ENCODE data around the gene TRMT5. TPM values are rescaled to one million over a fixed set of nuclear protein-coding genes. Genes with fewer than 3 reads are reported as not detected.

TRMT5 gene
- total RNA-seq, 1 experiment from 2014 or later = 24.9 TPM

DNA sequence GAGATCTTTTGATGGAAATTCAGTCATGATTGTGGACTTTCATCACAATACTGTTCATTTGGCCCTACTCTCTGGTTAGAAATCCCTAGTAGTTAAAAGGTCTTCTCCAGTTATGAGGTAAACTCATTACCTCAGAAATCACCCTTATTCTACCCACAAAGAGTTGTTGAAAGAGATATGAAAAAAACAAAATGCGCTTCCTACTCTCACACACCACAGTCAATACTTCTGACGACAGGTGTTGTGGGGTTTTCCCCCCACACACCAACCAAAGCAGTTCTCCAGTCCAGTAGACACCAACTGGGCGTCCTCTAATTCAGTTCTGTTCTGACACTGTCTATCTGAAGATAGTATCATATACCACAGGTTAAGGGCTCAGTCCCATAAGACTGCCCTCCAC is 54.9 kb downstream of the TRMT5 start:
- no peak overlapping the region for H4K8ac ChIP-seq (replicated peaks; ENCODE audit: insufficient read length, low read depth, low read length)
- Mint-ChIP-seq H3K27me3 (ENCODE audit: low read depth) (no peaks in the 10 kb centered on the region), H3K4me1 (no peaks in the 10 kb centered on the region), H3K36me3 (ENCODE audit: insufficient read depth in 1 of 3, low read depth in 3 of 3) (no peaks in the 10 kb centered on the region), H3K27ac (no peak overlapping the region), H3K9me3 (no peaks in the 10 kb centered on the region), H3K4me3 (no peak overlapping the region)
- no peak overlapping the region for H2BK12ac ChIP-seq (ENCODE audit: insufficient read length, low read depth, low read length)
- no peak overlapping the region for H3K9ac ChIP-seq (ENCODE audit: extremely low read depth, insufficient read length, low read length)
- H3K23me2 ChIP-seq (ENCODE audit: insufficient read length, low read depth, low read length, poor library complexity, severe bottlenecking) = no peaks in the 10 kb centered on the region
- H3K4me2 ChIP-seq (ENCODE audit: insufficient read depth, insufficient read length, low read length) = no peak overlapping the region
- no peaks in the 10 kb centered on the region for H3K79me1 ChIP-seq (ENCODE audit: insufficient read depth, low read depth, low read length, poor library complexity, severe bottlenecking)
- H3K4me1 ChIP-seq (ENCODE audit: insufficient read depth, low read length) = no peaks in the 10 kb centered on the region
- TF ChIP-seq, protein P1, sequence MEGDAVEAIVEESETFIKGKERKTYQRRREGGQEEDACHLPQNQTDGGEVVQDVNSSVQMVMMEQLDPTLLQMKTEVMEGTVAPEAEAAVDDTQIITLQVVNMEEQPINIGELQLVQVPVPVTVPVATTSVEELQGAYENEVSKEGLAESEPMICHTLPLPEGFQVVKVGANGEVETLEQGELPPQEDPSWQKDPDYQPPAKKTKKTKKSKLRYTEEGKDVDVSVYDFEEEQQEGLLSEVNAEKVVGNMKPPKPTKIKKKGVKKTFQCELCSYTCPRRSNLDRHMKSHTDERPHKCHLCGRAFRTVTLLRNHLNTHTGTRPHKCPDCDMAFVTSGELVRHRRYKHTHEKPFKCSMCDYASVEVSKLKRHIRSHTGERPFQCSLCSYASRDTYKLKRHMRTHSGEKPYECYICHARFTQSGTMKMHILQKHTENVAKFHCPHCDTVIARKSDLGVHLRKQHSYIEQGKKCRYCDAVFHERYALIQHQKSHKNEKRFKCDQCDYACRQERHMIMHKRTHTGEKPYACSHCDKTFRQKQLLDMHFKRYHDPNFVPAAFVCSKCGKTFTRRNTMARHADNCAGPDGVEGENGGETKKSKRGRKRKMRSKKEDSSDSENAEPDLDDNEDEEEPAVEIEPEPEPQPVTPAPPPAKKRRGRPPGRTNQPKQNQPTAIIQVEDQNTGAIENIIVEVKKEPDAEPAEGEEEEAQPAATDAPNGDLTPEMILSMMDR (conservative IDR thresholded peaks at IDR 0.05) = no peak
- H4K20me1 ChIP-seq (ENCODE audit: control insufficient read depth, insufficient read depth, insufficient read length) = no peaks in the 10 kb centered on the region
- no peak overlapping the region for H3K56ac ChIP-seq (ENCODE audit: insufficient read length, low read depth, low read length)
- no peaks in the 10 kb centered on the region for H3K27me3 ChIP-seq (ENCODE audit: insufficient read depth, low read length)
- no peak overlapping the region for H4K91ac ChIP-seq (ENCODE audit: insufficient read length, low read depth, low read length)
- no peak overlapping the region for H3T11ph ChIP-seq (ENCODE audit: low read length)
- no peak overlapping the region for H4K5ac ChIP-seq (ENCODE audit: insufficient read length, low read depth, low read length)
- H3K79me2 ChIP-seq (ENCODE audit: insufficient read depth, low read length) = no peaks in the 10 kb centered on the region
- H2BK20ac ChIP-seq (ENCODE audit: low read depth, low read length, poor library complexity, severe bottlenecking) = no peak overlapping the region
- no peak overlapping the region for H2AFZ ChIP-seq (ENCODE audit: low read length)
- H3K27ac ChIP-seq (ENCODE audit: insufficient read length, low read depth, low read length) = no peak overlapping the region
- DNase-seq = no peak
- H3K23ac ChIP-seq (ENCODE audit: insufficient read length, low read depth, low read length) = no peak overlapping the region
- no peak overlapping the region for H3K4ac ChIP-seq (ENCODE audit: low read depth, low read length)
- no peak overlapping the region for H2BK120ac ChIP-seq (ENCODE audit: low read depth, low read length, poor library complexity, severe bottlenecking)
- no CpG with 5 or more reads among the region's 3 CpGs for WGBS (ENCODE audit: extremely low coverage, insufficient read length, low lambda C conversion rate)
- H2BK5ac ChIP-seq (ENCODE audit: insufficient read length, low read length) = no peak overlapping the region
- H3K18ac ChIP-seq (ENCODE audit: insufficient read length, low read depth, low read length) = no peak overlapping the region
- no peak overlapping the region for H2AK5ac ChIP-seq (ENCODE audit: insufficient read length, low read length)
- no peaks in the 10 kb centered on the region for H3K9me3 ChIP-seq (ENCODE audit: control insufficient read depth, low read depth, low read length)
- H2BK15ac ChIP-seq (ENCODE audit: low read depth, low read length) = no peak overlapping the region
- no peak overlapping the region for H3K14ac ChIP-seq (ENCODE audit: insufficient read depth, low read length)
